Measurements from ENCODE around the gene CORO7.

DNA sequence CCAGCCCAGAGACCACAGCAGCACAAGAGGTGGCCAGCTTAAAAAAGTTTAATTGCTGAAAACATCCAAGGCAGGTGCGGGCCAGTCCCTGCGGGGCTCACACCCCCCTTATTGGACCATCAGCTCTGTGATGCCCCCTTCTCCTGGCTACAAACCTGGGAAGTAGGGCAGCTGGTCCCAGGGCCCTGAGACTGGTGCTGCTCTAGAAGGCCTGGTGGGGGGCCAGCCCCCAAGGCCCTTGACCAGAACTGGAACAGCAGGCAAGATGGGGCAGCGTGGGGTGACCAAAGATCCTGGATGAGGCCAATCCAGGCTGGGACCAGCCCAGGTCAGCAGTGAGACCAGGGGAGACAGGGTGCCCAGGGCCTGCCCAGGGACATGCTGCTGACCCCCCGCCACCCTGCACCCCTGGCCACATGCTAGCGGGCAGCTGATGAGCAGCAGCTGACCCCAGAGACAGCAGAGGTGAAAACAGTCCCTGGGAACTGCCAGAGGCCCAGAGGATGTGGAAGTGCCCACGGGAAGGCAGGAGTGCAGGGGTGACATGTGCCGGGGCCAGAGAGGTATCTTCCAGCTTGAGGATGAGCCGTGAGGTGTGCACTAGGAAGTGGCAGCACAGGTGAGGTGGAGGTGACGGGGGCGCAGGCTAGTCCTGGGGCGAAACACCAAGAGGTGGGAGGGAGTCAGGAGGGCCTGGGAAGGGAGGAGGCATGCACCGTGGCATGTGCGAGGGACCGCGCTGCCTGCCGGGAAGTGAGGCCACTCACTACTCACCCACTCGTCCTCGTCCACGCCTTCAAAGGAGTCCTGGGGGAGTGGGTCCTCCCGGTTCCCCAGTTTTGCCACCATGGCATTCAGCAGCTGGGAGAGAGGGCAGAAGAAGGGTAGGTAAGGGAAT lies 61.6 kb downstream of the CORO7 start:
- TF ChIP-seq, protein P1, sequence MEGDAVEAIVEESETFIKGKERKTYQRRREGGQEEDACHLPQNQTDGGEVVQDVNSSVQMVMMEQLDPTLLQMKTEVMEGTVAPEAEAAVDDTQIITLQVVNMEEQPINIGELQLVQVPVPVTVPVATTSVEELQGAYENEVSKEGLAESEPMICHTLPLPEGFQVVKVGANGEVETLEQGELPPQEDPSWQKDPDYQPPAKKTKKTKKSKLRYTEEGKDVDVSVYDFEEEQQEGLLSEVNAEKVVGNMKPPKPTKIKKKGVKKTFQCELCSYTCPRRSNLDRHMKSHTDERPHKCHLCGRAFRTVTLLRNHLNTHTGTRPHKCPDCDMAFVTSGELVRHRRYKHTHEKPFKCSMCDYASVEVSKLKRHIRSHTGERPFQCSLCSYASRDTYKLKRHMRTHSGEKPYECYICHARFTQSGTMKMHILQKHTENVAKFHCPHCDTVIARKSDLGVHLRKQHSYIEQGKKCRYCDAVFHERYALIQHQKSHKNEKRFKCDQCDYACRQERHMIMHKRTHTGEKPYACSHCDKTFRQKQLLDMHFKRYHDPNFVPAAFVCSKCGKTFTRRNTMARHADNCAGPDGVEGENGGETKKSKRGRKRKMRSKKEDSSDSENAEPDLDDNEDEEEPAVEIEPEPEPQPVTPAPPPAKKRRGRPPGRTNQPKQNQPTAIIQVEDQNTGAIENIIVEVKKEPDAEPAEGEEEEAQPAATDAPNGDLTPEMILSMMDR (IDR thresholded peaks at IDR 0.05; ENCODE audit: low read depth, low read length, poor library complexity, severe bottlenecking): no peak
- TF ChIP-seq EZH2phosphoT487 (IDR thresholded peaks at IDR 0.05; ENCODE audit: borderline replicate concordance, low read length): no peak

All from DOHH2 (cell line).